Activated CD4-positive, CD25-positive, alpha-beta regulatory T cell (primary cell): Measurements from ENCODE around the gene NDUFB10.
"Not testable (repeated sequence)": the region's sequence is repeated elsewhere in the genome, so short reads cannot be mapped to it uniquely, and the experiment has no call there.

Source experiments
- DNase-seq, 4 experiments: peaks; one replicate each; lab custom pipeline; 2025; lab: John Stamatoyannopoulos, UW

The NDUFB10 gene

GRCh38 chr16:1959269-1960039, at the start of gene NDUFB10:
Gene NDUFB10 (plus strand): TSS chr16:1959538. CDS start chr16:1959625, 87 bp downstream.
- DNase-seq: peak; percentile 86 to 89 (median 88)

DNA sequence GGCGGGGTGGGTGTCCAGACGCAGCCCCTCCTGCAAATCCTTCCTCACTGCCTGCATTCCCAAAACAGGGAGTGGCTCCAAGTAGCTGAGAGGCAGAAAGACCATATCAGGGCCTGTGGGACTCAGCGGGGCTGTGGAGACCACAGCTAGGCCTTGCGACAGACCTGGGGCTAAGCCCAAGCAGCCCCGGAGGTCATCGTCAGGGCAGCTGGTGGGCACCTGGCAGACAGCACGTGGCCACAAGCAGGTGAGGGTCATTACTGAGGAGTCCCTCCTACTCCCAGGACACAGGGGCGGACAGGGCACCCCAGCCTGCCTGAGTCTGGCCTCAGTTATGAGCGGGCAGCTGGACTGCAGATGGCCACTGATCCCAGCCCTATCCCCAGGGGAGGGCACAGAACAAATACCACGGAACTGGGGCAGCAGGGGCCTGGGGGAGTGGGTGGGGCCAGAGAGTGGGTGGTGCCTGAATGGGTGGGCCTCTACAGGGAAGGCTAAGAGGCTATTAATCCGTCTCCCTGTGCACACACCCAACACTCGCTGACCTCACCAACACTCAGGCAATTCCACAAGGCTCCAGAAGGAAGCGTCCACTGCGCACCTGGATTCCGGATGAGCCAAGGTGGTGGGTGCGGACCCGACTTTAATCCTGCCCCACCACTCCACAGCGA, 49.6 kb upstream of the NDUFB10 start:
- no peak for DNase-seq

- no peak for DNase-seq
These were observed 47.7 kb upstream of the NDUFB10 start for GRCh38 chr16:1911467-1912214.

GRCh38 chr16:1912215-1912543, 47.2 kb upstream of the NDUFB10 start:
- DNase-seq: no peak

DNA sequence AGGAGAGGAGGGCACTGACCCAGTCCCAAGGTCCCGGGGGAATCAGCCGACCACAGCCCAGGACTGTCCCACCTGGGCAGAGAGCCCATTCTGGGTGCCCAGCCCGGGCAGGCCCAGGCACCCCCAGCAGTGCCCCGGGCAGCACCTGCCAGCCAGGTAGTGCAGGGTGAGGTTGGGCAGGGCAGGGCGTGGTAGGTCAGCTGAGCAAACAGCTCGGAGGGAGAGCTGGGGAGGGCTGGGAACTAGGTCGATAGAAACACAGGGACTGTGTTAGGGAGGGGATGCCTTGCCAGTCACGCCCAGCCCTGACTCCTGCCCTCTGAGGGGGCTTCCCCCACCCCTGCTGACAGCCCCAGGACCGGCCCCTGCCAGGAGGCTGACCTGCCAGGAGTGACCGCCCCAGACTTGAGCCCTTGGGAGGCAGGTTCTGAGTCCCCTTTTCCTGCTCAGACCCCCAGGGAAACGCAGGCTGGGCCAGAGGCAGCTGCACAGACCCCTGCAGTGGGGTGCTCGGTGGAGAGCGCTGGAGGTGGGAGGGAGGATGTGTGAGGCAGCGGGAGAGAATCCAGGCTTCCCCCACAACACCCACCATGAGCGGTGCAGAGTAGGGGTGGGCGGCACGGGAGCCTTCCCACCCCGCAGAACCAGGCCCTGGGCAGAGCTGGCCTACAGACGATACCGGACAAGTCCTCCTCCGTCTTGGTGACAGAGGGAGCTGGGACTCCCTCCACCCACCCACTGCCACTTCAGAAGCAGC, 45.8 kb upstream of the NDUFB10 start:
- DNase-seq: no peak

GRCh38 chr16:1914084-1914608, 45.2 kb upstream of the NDUFB10 start:
- DNase-seq: no peak

GRCh38 chr16:1914988-1915387, 44.4 kb upstream of the NDUFB10 start:
- DNase-seq: no peak

DNA sequence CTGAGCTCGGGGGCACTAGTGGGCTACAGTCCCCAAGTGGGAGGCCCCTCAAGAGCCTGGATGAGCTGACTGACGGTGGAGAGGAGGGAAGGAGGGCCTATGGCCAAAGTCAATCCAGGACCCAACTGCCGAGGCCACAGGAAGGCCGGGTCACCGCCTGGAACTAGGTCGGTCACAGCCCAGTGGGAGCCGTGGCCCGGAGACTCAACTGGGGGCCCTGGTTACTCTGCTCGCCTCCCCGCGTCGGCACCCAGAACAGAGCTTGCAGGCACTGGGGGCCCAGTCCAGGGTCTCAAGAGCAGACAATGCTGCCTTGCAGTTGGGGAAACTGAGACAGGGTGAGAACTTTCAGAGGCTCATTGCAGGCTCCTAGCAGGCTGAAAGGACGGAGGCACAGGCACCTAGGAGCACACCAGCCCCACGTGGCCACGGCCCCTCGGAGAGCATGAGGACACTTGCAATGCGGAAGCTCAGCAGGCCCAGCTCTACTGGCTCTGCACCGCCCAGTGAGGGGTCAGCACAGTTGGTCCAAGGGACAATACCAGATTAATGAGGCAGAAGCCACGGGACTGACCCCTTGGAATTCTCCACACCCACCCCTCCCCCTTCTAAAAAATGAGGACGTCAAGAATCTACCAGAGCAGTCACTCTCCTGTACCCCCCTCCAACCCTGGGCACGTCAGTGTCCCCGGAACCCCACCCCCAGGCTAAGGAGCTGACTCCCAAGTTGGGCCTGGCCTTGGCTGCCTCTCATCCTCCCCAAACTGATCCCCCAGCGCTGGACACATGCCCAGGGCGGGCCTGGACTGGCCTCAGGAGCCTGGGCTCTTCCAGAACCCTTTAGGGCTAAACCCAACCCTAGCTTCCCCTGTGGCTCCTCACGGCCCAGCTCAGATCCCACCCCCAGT, 43.4 kb upstream of the NDUFB10 start:
- DNase-seq: no peak

DNA sequence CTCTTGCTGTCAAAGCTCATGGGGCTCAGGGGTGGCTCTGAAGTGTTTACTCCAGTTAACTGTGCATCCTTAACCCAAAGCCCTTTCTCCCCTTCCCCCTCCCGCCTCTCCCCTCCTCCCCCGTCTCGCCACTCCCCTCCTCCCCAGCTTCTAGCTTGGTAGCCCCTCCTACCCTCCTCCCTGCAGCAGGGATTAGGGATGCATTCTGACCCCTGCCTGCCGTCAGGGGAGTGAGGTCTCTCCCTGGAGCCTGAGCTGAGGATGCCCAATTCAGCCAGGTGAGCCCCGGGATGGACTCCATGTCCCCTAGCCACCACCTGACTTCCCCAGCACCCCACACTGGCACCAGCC, 42.7 kb upstream of the NDUFB10 start:
- DNase-seq: no peak

- DNase-seq: no peak
These were observed 42.2 kb upstream of the NDUFB10 start for GRCh38 chr16:1917056-1917664.

GRCh38 chr16:1917665-1918350, 41.5 kb upstream of the NDUFB10 start:
- DNase-seq: no peak

GRCh38 chr16:1918351-1919326, 40.7 kb upstream of the NDUFB10 start, which contains the start of gene HS3ST6:
Gene HS3ST6 (minus strand): TSS chr16:1918415. CDS start chr16:1918323, 92 bp downstream.
- no peak for DNase-seq

- no peak for DNase-seq
These were observed 39.9 kb upstream of the NDUFB10 start for GRCh38 chr16:1919327-1919998.

DNA sequence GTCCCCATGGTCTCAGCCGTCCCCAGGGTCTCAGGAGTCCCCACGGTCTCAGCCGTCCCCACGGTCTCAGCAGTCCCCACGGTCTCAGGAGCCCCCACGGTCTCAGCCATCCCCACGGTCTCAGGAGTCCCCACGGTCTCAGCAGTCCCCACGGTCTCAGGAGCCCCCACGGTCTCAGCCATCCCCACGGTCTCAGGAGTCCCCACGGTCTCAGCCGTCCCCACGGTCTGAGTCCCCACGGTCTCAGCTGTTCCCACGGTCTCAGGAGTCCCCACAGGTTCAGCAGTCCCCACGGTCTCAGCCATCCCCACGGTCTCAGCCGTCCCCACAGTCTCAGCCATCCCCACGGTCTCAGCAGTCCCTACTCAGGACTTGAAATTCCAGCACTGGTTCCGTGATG, 39.2 kb upstream of the NDUFB10 start:
- DNase-seq: not testable (repeated sequence)

GRCh38 chr16:1920727-1921171, 38.6 kb upstream of the NDUFB10 start:
- no peak for DNase-seq

- DNase-seq: no peak
These were observed 37.0 kb upstream of the NDUFB10 start for GRCh38 chr16:1922357-1922756.

GRCh38 chr16:1923299-1924034, 35.9 kb upstream of the NDUFB10 start:
- DNase-seq: no peak
